ENCODE data around the gene HILPDA. TPM values are rescaled to one million over a fixed set of nuclear protein-coding genes. Genes with fewer than 3 reads are reported as not detected.

The HILPDA gene, protein sequence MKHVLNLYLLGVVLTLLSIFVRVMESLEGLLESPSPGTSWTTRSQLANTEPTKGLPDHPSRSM
- total RNA-seq (1 to 10 TPM; 1.7 TPM), total RNA-seq (0.53 to 121 (median 2.3) reads per million in 172 experiments)
- 1.3 TPM for polyA plus RNA-seq (2013, experiment 1 of 2)
- 1.7 TPM for polyA plus RNA-seq (2013, experiment 2 of 2)

DNA sequence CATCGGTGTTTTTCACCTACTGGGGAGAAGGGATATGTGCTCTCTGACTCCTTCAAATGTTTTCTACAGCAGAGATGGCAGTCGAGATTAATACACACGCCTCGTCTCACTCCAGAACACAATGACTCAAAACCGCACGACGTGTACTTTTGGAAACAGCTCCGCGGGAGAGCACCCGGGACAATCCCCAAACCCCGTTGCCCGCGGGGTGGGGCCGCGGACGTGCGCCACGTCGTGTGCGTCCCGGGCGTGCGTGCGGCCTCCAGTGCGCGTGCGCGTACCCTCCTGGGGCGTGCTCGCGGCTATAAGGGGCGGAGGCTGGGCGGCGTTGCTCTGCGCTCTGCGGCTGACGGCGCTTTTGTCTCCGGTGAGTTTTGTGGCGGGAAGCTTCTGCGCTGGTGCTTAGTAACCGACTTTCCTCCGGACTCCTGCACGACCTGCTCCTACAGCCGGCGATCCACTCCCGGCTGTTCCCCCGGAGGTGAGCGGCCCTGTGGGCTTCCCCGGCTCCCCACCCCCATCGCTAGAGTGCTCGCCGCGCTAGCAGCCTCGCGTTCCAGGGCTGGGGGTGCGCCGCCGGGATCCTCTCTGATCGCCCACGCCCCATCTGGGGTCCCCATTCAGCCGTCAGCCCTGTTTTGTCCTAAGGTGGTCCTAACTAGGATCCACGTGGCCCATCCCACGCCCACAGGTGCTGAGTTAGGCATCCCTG is at the start of gene HILPDA:
TSS of gene HILPDA (plus strand) at position 336 of the 712 bp plus-strand sequence. CDS start 1,391 bp downstream, outside the sequence.
- no peaks in the 10 kb centered on the region for H3K9me3 Mint-ChIP-seq
- H3K36me3 Mint-ChIP-seq (ENCODE audit: low read depth), result no peaks in the 10 kb centered on the region
- ATAC-seq (ENCODE audit: poor library complexity) (peak; percentile 88), DNase-seq (peak; percentile 86 to 99 (median 92))
- TF ChIP-seq CTCF (IDR thresholded peaks at IDR 0.05), result no peak
- intact Hi-C loops (cut with DNase I, micrococcal nuclease), result loop anchor here (2.0 to 10.0 kb wide), 3 partner anchors 51 to 1149 kb away; partner anchors contain the start of gene RBM28 (in 1 of the 2)
- peak within 1 kb of the TSS; percentile 62 to 67 for H3K27ac ChIP-seq (ENCODE audit: low read depth in 1 of 2, low read length in 2 of 2)
- ChIA-PET POLR2A (interaction anchor here (0.7 to 1.2 kb wide), 7 partner anchors 15 to 335 kb away, joined by 3 to 10 read pairs (median 5); partner anchors contain the start of gene RBM28), CTCF (interaction anchor here (0.7 to 5.9 kb wide), 8 partner anchors 26 to 108 kb away, joined by 3 to 47 read pairs (median 4); partner anchors contain the start of gene IMPDH1)
- peaks cover 28% of the 10 kb centered on the region for H3K4me1 ChIP-seq (ENCODE audit: insufficient read depth, low read length)
- peaks cover 22% of the 10 kb centered on the region for H3K4me1 Mint-ChIP-seq (ENCODE audit: low read depth)
- H3K27me3 ChIP-seq (ENCODE audit: control insufficient read depth in 1 of 2, insufficient read depth in 2 of 2, low read length in 2 of 2), result no peaks in the 10 kb centered on the region
- H3K4me3 ChIP-seq (ENCODE audit: low read length), result peak within 1 kb of the TSS; percentile 76
- peak within 1 kb of the TSS; percentile 88 for H3K27ac Mint-ChIP-seq
- no peaks in the 10 kb centered on the region for H3K9me3 ChIP-seq (ENCODE audit: control insufficient read depth in 1 of 2, insufficient read depth in 1 of 2, low read length in 2 of 2)
- H3K4me3 Mint-ChIP-seq, result peak within 1 kb of the TSS; percentile 90
- H3K27me3 Mint-ChIP-seq, result no peaks in the 10 kb centered on the region
- no peaks in the 10 kb centered on the region for H3K36me3 ChIP-seq (ENCODE audit: insufficient read depth, low read length)

GRCh38 chr7:128406314-128407232 is 49.1 kb upstream of the HILPDA start:
- H3K27ac Mint-ChIP-seq, result peak overlapping the region; percentile 78
- peaks cover 3% of the 10 kb centered on the region for H3K36me3 ChIP-seq (ENCODE audit: insufficient read depth, low read length)
- H3K4me3 ChIP-seq (ENCODE audit: low read length), result no peak overlapping the region
- H3K4me1 Mint-ChIP-seq (ENCODE audit: low read depth), result peaks cover 61% of the 10 kb centered on the region
- no peak for TF ChIP-seq CTCF (IDR thresholded peaks at IDR 0.05)
- CTCF ChIA-PET, result interaction anchor here (3.1 to 5.1 kb wide), 2 partner anchors 20 to 54 kb away, joined by 9 to 28 read pairs; no protein-coding TSS in a partner anchor
- intact Hi-C loops (cut with DNase I, micrococcal nuclease), result loop anchor here in 1 of 2 experiments (5.0 kb wide), 2 partner anchors 64 to 754 kb away; partner anchors contain the start of genes RBM28 and SND1
- peak overlapping the region; percentile 87 for H3K4me3 Mint-ChIP-seq
- H3K9me3 ChIP-seq (ENCODE audit: control insufficient read depth in 1 of 2, insufficient read depth in 1 of 2, low read length in 2 of 2), result no peaks in the 10 kb centered on the region
- DNase-seq, result peak in 2 of 14 experiments; percentile 44 to 49
- no peaks in the 10 kb centered on the region for H3K27me3 ChIP-seq (ENCODE audit: control insufficient read depth in 1 of 2, insufficient read depth in 2 of 2, low read length in 2 of 2)
- peak overlapping the region in 1 of 2 donors; percentile 24 for H3K27ac ChIP-seq (ENCODE audit: low read depth in 1 of 2, low read length in 2 of 2)
- POLR2A ChIA-PET, result interaction anchor here (1.6 kb wide), 1 partner anchor 49 kb away, joined by 5 read pairs; the partner anchor contains the start of gene HILPDA
- ATAC-seq (ENCODE audit: poor library complexity), result no peak
- no peaks in the 10 kb centered on the region for H3K9me3 Mint-ChIP-seq
- no peaks in the 10 kb centered on the region for H3K27me3 Mint-ChIP-seq
- peaks cover 62% of the 10 kb centered on the region for H3K4me1 ChIP-seq (ENCODE audit: insufficient read depth, low read length)
- peaks cover 14% of the 10 kb centered on the region for H3K36me3 Mint-ChIP-seq (ENCODE audit: low read depth)

- Mint-ChIP-seq H3K27ac (peak overlapping the region; percentile 78), H3K4me1 (ENCODE audit: low read depth) (peaks cover 61% of the 10 kb centered on the region), H3K36me3 (ENCODE audit: low read depth) (peaks cover 12% of the 10 kb centered on the region), H3K4me3 (peak overlapping the region; percentile 87), H3K27me3 (no peaks in the 10 kb centered on the region), H3K9me3 (no peaks in the 10 kb centered on the region)
- Histone ChIP-seq H3K27me3 (ENCODE audit: control insufficient read depth in 1 of 2, insufficient read depth in 2 of 2, low read length in 2 of 2) (no peaks in the 10 kb centered on the region), H3K27ac (ENCODE audit: low read depth in 1 of 2, low read length in 2 of 2) (peak overlapping the region in 1 of 2 donors; percentile 24), H3K36me3 (ENCODE audit: insufficient read depth, low read length) (peaks cover 2% of the 10 kb centered on the region), H3K9me3 (ENCODE audit: control insufficient read depth in 1 of 2, insufficient read depth in 1 of 2, low read length in 2 of 2) (no peaks in the 10 kb centered on the region), H3K4me1 (ENCODE audit: insufficient read depth, low read length) (peaks cover 62% of the 10 kb centered on the region), H3K4me3 (ENCODE audit: low read length) (no peak overlapping the region)
- ChIA-PET CTCF (interaction anchor here (1.4 to 3.1 kb wide), 3 partner anchors 8 to 60 kb away, joined by 4 to 9 read pairs (median 8); no protein-coding TSS in a partner anchor), POLR2A (interaction anchor here (0.6 to 1.5 kb wide), 2 partner anchors 48 to 63 kb away, joined by 4 to 9 read pairs; partner anchors contain the start of genes HILPDA and RBM28)
- ATAC-seq (ENCODE audit: poor library complexity) (no peak), DNase-seq (peak in 1 of 14 experiments; percentile 19)
- intact Hi-C loops (cut with DNase I, micrococcal nuclease), result loop anchor here in 1 of 2 experiments (5.0 kb wide), 2 partner anchors 65 to 755 kb away; partner anchors contain the start of genes RBM28 and SND1
- TF ChIP-seq CTCF (IDR thresholded peaks at IDR 0.05), result no peak
Observed at GRCh38 chr7:128407233-128407589, 48.5 kb upstream of the HILPDA start.
